Retinal pigment epithelial cell (primary cell): Measurements from ENCODE around the gene SIAH3.
A peak's percentile ranks its signal among the peaks of the same experiment; 100 is the strongest.

Experiments used
- DNase-seq: peaks from one replicate; pipeline ENCODE4 v3.0.0-alpha.2; 2010; ENCODE audit warnings: low read depth
- H3K4me3 ChIP-seq: 2 replicates; pipeline ENCODE4 v1.5.1; 2011; ENCODE audit warnings: mild to moderate bottlenecking, low read length, control low read depth, moderate library complexity
- CTCF ChIP-seq: conservative IDR thresholded peaks from 2 replicates; pipeline ENCODE4 v1.5.1; 2011; ENCODE audit warnings: low read depth, low read length, control low read depth, inconsistent platforms

SIAH3 gene

GRCh38 chr13:45863709-45864590 is 12.4 kb upstream of the SIAH3 start:
- TF ChIP-seq CTCF: no peak
- DNase-seq: no peak
- no peak overlapping the region for H3K4me3 ChIP-seq

- DNase-seq: no peak
Observed at GRCh38 chr13:45861322-45861721, 9.8 kb upstream of the SIAH3 start.

GRCh38 chr13:45860240-45860639 is 8.7 kb upstream of the SIAH3 start:
- DNase-seq: no peak
- TF ChIP-seq CTCF: no peak
- H3K4me3 ChIP-seq: no peak overlapping the region

More at GRCh38 chr13:45861322-45861721, 9.8 kb upstream of the SIAH3 start:
- no peak for TF ChIP-seq CTCF
- no peak overlapping the region for H3K4me3 ChIP-seq

GRCh38 chr13:45859705-45860104 is 8.2 kb upstream of the SIAH3 start:
- no peak for TF ChIP-seq CTCF
- no peak overlapping the region for H3K4me3 ChIP-seq
- no peak for DNase-seq

- no peak for DNase-seq
- TF ChIP-seq CTCF: no peak
- H3K4me3 ChIP-seq: no peak overlapping the region
Observed at GRCh38 chr13:45852494-45852893, 941 bp upstream of the SIAH3 start.

GRCh38 chr13:45851956-45852355 is 403 bp upstream of the SIAH3 start:
- H3K4me3 ChIP-seq: peak overlapping the region; percentile 70
- TF ChIP-seq CTCF: no peak

GRCh38 chr13:45850027-45850613 is 1.4 kb downstream of the SIAH3 start:
- peak overlapping the region; percentile 70 for H3K4me3 ChIP-seq
- no peak for TF ChIP-seq CTCF
- no peak for DNase-seq

More at GRCh38 chr13:45851956-45852355, 403 bp upstream of the SIAH3 start:
- no peak for DNase-seq
